H1 (cell line): Measurements from ENCODE around the gene ASPDH. TPM values are rescaled to one million over a fixed set of nuclear protein-coding genes. Genes with fewer than 3 reads are reported as not detected.

ENCODE experiments used
- BACH1 ChIP-seq: IDR thresholded peaks from 2 replicates; pipeline ENCODE4 v1.6.1; 2012; ENCODE audit warnings: low read length, improper control_type of control experiment
- BCL11A ChIP-seq, 2 experiments: IDR thresholded peaks; one replicate each; pipeline ENCODE4 v1.6.1; 2011; ENCODE audit warnings: low read depth in 2 of 2, low read length in 2 of 2, mild to moderate bottlenecking in 2 of 2
- CHD7 ChIP-seq: fragments of 300-600 bp; sonication (generic); IDR thresholded peaks from 2 replicates; pipeline ENCODE4 v1.7.1; 2012; ENCODE audit warnings: low read length, moderate library complexity, mild to moderate bottlenecking, inconsistent platforms; ENCODE audit not compliant: insufficient replicate concordance
- HDAC6 ChIP-seq: IDR thresholded peaks from one replicate; pipeline ENCODE4 v1.7.1; 2012; ENCODE audit warnings: low read depth, mild to moderate bottlenecking, inconsistent platforms, low read length, moderate library complexity
- RBBP5 ChIP-seq: IDR thresholded peaks from 2 replicates; pipeline ENCODE4 v1.7.1; 2012; ENCODE audit warnings: low read depth, mild to moderate bottlenecking, inconsistent platforms, low read length, moderate library complexity, borderline replicate concordance
- RNF2 ChIP-seq: fragments of 200-900, 300-1000 bp; sonication (generic); IDR thresholded peaks from 2 replicates; pipeline ENCODE4 v1.7.1; 2016; ENCODE audit warnings: borderline replicate concordance, low read depth, mild to moderate bottlenecking, antibody characterized with exemption, low read length; ENCODE audit not compliant: poor library complexity, severe bottlenecking; ENCODE audit errors: missing control alignments
- SP1 ChIP-seq: IDR thresholded peaks from 2 replicates; pipeline ENCODE4 v1.6.1; 2011; ENCODE audit warnings: low read depth, low read length
- polyA plus RNA-seq, 7 experiments: library from polyadenylated mRNA; depleted of rRNA in 3 of 7; stranded (reverse) in 5 of 7; unstranded in 2 of 7; fragments of >200 nt in 5 of 7; fragments of 200-250 nt in 2 of 7; gene quantifications; 1 replicate in 5 of 7; 2 replicates in 1 of 7; 4 replicates in 1 of 7; pipeline versions ENCODE4 v1.2.1 to v1.2.3, GENCODE V29; 2011 to 2013; ENCODE audit warnings: missing spikeins in 2 of 7, mixed read lengths in 2 of 7
- total RNA-seq: library from RNA; stranded (reverse); fragmentation: NEBNext Ultra II Directional; extraction: Animal tissue kit (Norgen Biotek cat#: 25700); gene quantifications from 2 replicates; pipeline ENCODE4 v1.2.1, GENCODE V29; 2021

ASPDH gene
- total and polyA plus RNA-seq, 2 of the 8 experiments (the other 6 are each of a cell fraction or from before 2014, with no cell fraction given), result not detected

GRCh38 chr19:50481351-50482149 lies 32.2 kb downstream of the ASPDH start (continued):
- TF ChIP-seq CHD7 (no peak), BCL11A (IDR thresholded peaks at IDR 0.05; ENCODE audit: low read depth in 2 of 2, low read length in 2 of 2) (no peak), RBBP5 (no peak), RNF2 (no peak), SP1 (no peak), BACH1 (no peak), HDAC6 (no peak)
